Measurements from ENCODE around the gene CPHXL2. TPM values are rescaled to one million over a fixed set of nuclear protein-coding genes. Genes with fewer than 3 reads are reported as not detected.

Gene CPHXL2
- total RNA-seq, 1 experiment from 2014 or later, result not detected

GRCh38 chr16:75647112-75647491 lies 29.7 kb downstream of the CPHXL2 start:
- peaks cover 21% of the 10 kb centered on the region for H3K4me1 ChIP-seq (ENCODE audit: insufficient read depth, low read length)
- peak overlapping the region; percentile 83 for H3K4me2 ChIP-seq (ENCODE audit: low read length)
- no peaks in the 10 kb centered on the region for H3K9me3 ChIP-seq (ENCODE audit: low read length)
- H4K20me1 ChIP-seq (ENCODE audit: low read length), result peaks cover 29% of the 10 kb centered on the region; the same call in 1 of the 2 replicates
- peak overlapping the region; percentile 50 for H3K27ac ChIP-seq (ENCODE audit: low read length)
- H3K27me3 ChIP-seq (ENCODE audit: low read length), result no peaks in the 10 kb centered on the region
- DNase-seq (no peak), ATAC-seq (peak; percentile 14)
- ChIA-PET CTCF (interaction anchor here (0.5 to 1.0 kb wide), 2 partner anchors 26 to 129 kb away, joined by 3 to 7 read pairs; no protein-coding TSS in a partner anchor), POLR2A (ENCODE audit: unreplicated experiment) (interaction anchor here (0.5 to 1.5 kb wide), 3 partner anchors 21 to 1349 kb away, joined by 3 to 9 read pairs (median 5); partner anchors contain the start of gene ADAT1)
- H3K36me3 ChIP-seq (ENCODE audit: low read depth, low read length), result peaks cover 20% of the 10 kb centered on the region
- peaks cover 95% of the 10 kb centered on the region for H3K79me2 ChIP-seq (ENCODE audit: low read length)
- H2AFZ ChIP-seq (ENCODE audit: low read length), result peak overlapping the region; percentile 81
- TF ChIP-seq EZH2 (IDR thresholded peaks at IDR 0.05; ENCODE audit: low read length, unreplicated experiment), result no peak
- TF ChIP-seq CTCF (conservative IDR thresholded peaks at IDR 0.05; ENCODE audit: low read depth, low read length), result no peak
- no peak for TF ChIP-seq EZH2phosphoT487 (IDR thresholded peaks at IDR 0.05; ENCODE audit: borderline replicate concordance, low read length)
- no peaks in the 10 kb centered on the region for H3K9me2 ChIP-seq (replicated peaks; ENCODE audit: low read length)
- H3F3A ChIP-seq (ENCODE audit: low read length, unreplicated experiment), result no peaks in the 10 kb centered on the region
- TSS peak; percentile 65 for BruUV-seq (replicated peaks)
- intact Hi-C loops (cut with micrococcal nuclease), result loop anchor here (2.0 to 5.0 kb wide), 2 partner anchors 24 to 90 kb away; partner anchors contain the start of genes ADAT1 and TMEM231
- peak overlapping the region; percentile 99 for H3K9ac ChIP-seq (ENCODE audit: low read length)
- peak overlapping the region; percentile 100 for H3K4me3 ChIP-seq (ENCODE audit: low read length)

GRCh38 chr16:75644240-75645012 lies 32.4 kb downstream of the CPHXL2 start:
- no peak for TF ChIP-seq EZH2 (IDR thresholded peaks at IDR 0.05; ENCODE audit: low read length, unreplicated experiment)
- TF ChIP-seq CTCF (conservative IDR thresholded peaks at IDR 0.05; ENCODE audit: low read depth, low read length), result peak; percentile 42

GRCh38 chr16:75640598-75640997 lies 36.2 kb downstream of the CPHXL2 start:
- Histone ChIP-seq H3K4me3 (ENCODE audit: low read length) (no peak overlapping the region), H3K27ac (ENCODE audit: low read length) (no peak overlapping the region), H3K9me2 (replicated peaks; ENCODE audit: low read length) (no peaks in the 10 kb centered on the region), H3K9me3 (ENCODE audit: low read length) (no peaks in the 10 kb centered on the region), H3K9ac (ENCODE audit: low read length) (no peak overlapping the region), H4K20me1 (ENCODE audit: low read length) (0 out of 2 replicates have a peak, but pooled peaks cover 16% of the 10 kb centered on the region), H3K79me2 (ENCODE audit: low read length) (peaks cover 39% of the 10 kb centered on the region), H3K36me3 (ENCODE audit: low read depth, low read length) (peaks cover 49% of the 10 kb centered on the region), H3F3A (ENCODE audit: low read length, unreplicated experiment) (no peaks in the 10 kb centered on the region), H3K4me2 (ENCODE audit: low read length) (no peak overlapping the region), H3K27me3 (ENCODE audit: low read length) (no peaks in the 10 kb centered on the region), H2AFZ (ENCODE audit: low read length) (no peak overlapping the region), H3K4me1 (ENCODE audit: insufficient read depth, low read length) (peaks cover 8% of the 10 kb centered on the region)
- ChIA-PET POLR2A (ENCODE audit: unreplicated experiment) (no interaction called here), CTCF (no interaction called here)
- intact Hi-C loops (cut with micrococcal nuclease), result no loop called here
- ATAC-seq, result no peak
- DNase-seq, result no peak
- no TSS peak for BruUV-seq (replicated peaks)
- TF ChIP-seq EZH2phosphoT487 (IDR thresholded peaks at IDR 0.05; ENCODE audit: borderline replicate concordance, low read length) (no peak), CTCF (conservative IDR thresholded peaks at IDR 0.05; ENCODE audit: low read depth, low read length) (no peak), EZH2 (IDR thresholded peaks at IDR 0.05; ENCODE audit: low read length, unreplicated experiment) (no peak)

More at GRCh38 chr16:75644240-75645012, 32.4 kb downstream of the CPHXL2 start:
- intact Hi-C loops (cut with micrococcal nuclease), result loop anchor here (5.0 kb wide), 1 partner anchor 87 kb away; the partner anchor contains the start of gene TMEM231
- H3K27ac ChIP-seq (ENCODE audit: low read length), result no peak overlapping the region
- no peak overlapping the region for H2AFZ ChIP-seq (ENCODE audit: low read length)
- H3K4me3 ChIP-seq (ENCODE audit: low read length), result no peak overlapping the region
- no peaks in the 10 kb centered on the region for H3K9me2 ChIP-seq (replicated peaks; ENCODE audit: low read length)
- no TSS peak for BruUV-seq (replicated peaks)
- H3K9ac ChIP-seq (ENCODE audit: low read length), result no peak overlapping the region
- H4K20me1 ChIP-seq (ENCODE audit: low read length), result 0 out of 2 replicates have a peak, but pooled peaks cover 16% of the 10 kb centered on the region
- no peak for ATAC-seq
- H3F3A ChIP-seq (ENCODE audit: low read length, unreplicated experiment), result no peaks in the 10 kb centered on the region
- no peaks in the 10 kb centered on the region for H3K9me3 ChIP-seq (ENCODE audit: low read length)
- H3K4me2 ChIP-seq (ENCODE audit: low read length), result 0 out of 2 replicates have a peak overlapping the region, but pooled peaks have one; percentile 28
- POLR2A ChIA-PET (ENCODE audit: unreplicated experiment), result no interaction called here
- peaks cover 14% of the 10 kb centered on the region for H3K4me1 ChIP-seq (ENCODE audit: insufficient read depth, low read length)
- DNase-seq, result peak; percentile 34
- CTCF ChIA-PET, result no interaction called here
- H3K36me3 ChIP-seq (ENCODE audit: low read depth, low read length), result peaks cover 39% of the 10 kb centered on the region
- H3K27me3 ChIP-seq (ENCODE audit: low read length), result no peaks in the 10 kb centered on the region
- H3K79me2 ChIP-seq (ENCODE audit: low read length), result peaks cover 69% of the 10 kb centered on the region
